ENCODE data around the gene AFAP1.

AFAP1 gene

GRCh38 chr4:7831858-7832730 lies 107.6 kb downstream of the AFAP1 start:
- no peak for DNase-seq

DNA sequence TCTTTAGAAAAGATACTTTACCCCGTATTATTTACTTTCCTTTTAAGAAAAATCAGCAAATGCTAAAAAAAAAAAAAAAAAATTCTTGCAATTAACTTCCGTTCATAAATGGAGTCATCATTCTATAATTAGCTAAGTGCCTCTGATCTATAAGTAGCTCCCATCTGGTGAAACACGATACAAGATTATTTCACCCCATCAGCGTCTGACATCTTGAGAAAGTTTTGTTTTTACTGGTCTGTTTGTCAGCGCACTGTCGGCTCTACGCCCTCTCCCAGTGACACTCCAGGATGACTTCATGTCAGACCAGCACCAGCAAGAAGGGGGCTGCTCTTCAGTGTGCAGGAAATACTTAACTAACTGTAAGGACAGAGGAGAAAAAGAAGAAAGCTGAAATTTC lies 108.3 kb downstream of the AFAP1 start:
- no peak for DNase-seq

GRCh38 chr4:7830747-7831146 lies 108.9 kb downstream of the AFAP1 start:
- no peak for DNase-seq

- DNase-seq, result no peak
Observed at GRCh38 chr4:7829652-7830580, 109.7 kb downstream of the AFAP1 start.

- no peak for DNase-seq
Observed at GRCh38 chr4:7828793-7829301, 110.8 kb downstream of the AFAP1 start.

- peak; percentile 74 for DNase-seq
Observed at GRCh38 chr4:7828011-7828720, 111.5 kb downstream of the AFAP1 start.

DNA sequence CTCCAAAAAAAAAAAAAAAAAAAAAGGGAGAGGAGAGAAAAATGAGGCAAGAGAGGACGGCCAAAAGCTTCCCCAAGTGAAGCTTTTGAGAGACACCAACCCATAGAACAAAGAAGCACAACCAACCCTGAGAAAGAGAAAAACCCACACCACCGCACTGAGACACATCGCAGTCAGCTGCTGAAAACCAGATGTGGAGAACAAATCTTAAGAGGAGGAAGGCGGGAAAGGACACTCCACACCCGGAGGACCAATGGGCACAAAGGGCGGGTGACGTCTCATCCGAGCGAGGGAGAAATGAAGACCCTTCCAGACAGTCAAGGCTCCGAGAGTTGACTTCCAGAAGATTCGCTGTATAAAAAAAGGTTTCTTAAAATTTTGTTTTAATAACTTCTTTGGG lies 112.1 kb downstream of the AFAP1 start:
- DNase-seq, result no peak

- no peak for DNase-seq
Observed at GRCh38 chr4:7826909-7827306, 112.8 kb downstream of the AFAP1 start.

DNA sequence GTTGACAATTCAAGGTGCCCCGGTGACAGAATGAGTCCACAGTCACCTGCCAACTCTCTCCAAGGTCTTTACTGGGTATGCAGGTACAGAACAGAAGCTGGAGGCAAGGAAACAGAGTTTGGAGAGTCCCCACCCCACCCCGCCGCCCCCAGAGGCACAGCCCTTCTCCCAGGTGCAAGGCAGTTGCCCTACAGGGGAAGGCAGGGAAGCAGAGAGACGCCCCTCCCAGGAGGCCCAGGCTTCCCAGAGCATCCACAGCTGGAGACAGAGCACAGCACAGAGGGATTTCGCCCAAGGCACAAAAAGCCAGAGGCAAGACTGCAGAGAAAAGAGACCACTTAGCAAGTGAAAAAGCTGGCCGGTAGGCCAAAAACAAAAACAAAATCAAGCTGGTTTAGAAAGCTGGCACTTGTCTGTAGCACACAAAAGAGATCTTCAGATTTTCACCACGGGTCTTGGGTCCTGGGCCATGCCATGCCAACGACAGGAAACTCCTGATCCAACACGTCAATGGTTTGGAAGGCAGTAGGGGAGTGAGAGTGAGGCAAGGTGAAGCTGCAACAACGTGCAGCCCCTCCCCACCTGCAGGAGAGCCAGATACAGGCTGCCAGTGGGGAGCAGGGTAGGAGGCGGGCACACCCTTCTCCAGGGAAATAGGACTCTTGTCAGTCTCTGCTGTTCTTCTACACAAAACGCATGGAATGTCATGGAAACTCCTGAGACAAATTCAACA lies 113.3 kb downstream of the AFAP1 start:
- DNase-seq, result no peak

- DNase-seq, result no peak
Observed at GRCh38 chr4:7824218-7824617, 115.4 kb downstream of the AFAP1 start.

GRCh38 chr4:7823416-7823824 lies 116.2 kb downstream of the AFAP1 start:
- DNase-seq, result no peak

DNA sequence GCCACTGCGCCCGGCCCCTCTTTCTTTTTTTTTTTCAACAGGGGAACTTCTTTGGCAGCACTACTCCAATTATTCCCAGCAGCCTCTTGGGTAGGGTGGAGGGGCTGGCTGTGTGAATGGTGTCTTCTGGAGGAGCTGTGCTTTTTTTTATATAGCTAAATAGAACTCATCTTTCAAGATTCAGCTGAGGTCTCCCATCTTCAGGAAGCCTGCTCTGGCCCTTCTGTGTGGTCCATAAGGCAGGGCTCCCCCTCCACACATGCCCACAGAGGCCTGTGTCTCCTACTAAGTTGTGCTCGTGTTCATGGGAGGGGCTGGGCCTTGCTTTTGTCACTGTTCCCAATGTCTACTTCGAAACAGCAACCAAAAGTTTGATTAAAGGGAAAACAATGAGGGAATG lies 116.8 kb downstream of the AFAP1 start:
- no peak for DNase-seq

DNA sequence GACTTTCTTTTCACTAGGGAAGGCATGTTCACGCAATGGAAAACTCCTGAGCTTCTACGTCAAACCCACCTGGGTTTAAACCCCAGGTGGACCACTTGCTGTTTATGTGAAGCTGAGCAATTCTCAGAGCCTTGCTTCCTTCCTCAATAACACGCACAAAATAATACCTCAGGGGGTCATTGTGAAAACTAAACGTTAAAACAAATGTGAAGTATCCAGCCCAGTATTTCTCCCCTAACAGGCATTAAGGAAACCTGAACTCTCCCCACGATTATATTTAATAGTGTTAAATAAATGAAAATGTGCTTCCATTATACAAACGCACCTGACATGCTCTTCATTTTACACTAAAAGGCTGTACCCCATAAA lies 117.5 kb downstream of the AFAP1 start:
- DNase-seq, result no peak

GRCh38 chr4:7821245-7822136 lies 118.2 kb downstream of the AFAP1 start:
- DNase-seq, result no peak

- no peak for DNase-seq
Observed at GRCh38 chr4:7820031-7820818, 119.4 kb downstream of the AFAP1 start.

DNA sequence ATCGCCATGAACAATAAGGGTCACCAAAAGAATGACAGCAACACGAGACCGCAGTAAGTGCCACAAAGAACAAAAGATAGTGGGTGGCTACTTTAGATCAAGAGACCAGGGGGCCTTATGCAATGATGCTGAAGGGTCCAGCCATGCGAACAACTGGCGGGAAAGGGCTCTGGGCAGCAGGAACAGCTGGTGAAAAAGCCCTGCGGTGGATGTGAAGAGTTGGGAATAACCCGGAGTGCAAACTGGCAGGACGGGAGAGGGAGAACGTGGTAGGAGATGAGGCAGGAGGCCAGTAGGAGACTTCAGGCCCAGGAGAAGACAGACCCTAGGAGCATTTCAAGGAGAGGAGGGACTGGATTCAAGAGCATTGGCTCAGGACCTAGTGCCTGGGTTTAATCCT lies 120.2 kb downstream of the AFAP1 start:
- DNase-seq, result no peak

DNA sequence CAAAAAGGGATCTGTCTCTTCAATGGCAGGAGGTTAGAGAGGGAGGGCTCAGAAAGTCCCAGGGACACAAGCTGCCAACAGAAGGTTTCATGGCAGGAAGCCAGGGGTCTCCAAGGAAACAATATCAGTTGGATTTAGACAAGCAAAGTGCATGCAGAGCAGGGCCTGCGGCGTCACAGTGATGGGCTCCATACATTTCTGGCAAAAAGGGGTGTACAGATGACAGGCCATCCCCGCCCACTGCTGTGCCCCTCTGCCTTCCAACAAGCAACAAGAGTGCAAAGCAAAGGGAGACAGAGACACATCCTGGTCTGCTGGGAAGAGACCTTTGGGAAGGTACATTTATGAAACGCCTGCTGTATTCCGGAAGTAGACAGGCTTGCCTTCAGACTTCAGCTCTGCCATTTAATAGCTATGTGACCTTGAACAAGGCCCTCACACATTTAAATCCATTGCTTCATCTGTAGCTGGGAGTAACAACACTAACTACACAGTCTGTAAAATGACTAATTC lies 121.2 kb downstream of the AFAP1 start:
- DNase-seq, result no peak

DNA sequence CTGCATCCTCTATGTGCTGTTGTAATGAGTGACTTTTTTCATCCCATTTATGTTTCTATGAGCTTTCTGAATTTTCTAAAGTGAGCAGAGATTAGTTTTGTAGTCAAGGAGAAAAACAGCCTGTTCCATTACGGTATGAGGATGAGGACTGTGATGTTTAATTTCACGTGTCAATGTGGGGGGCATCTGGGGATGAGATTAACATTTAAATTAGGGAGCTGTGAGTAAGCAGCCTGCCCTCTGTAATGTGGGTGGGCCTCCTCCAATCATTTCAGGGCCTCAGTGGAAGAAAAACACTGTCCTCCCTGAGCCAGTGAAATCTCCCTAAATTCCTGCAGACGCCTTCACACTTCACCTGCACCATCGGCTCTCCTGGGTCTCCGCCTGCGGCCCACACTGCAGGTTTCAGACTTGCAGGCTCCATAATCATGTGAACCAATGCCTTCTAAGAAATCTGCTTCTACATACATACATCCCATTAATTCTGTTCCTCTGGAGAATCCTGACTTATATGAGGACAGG lies 121.7 kb downstream of the AFAP1 start:
- no peak for DNase-seq

DNA sequence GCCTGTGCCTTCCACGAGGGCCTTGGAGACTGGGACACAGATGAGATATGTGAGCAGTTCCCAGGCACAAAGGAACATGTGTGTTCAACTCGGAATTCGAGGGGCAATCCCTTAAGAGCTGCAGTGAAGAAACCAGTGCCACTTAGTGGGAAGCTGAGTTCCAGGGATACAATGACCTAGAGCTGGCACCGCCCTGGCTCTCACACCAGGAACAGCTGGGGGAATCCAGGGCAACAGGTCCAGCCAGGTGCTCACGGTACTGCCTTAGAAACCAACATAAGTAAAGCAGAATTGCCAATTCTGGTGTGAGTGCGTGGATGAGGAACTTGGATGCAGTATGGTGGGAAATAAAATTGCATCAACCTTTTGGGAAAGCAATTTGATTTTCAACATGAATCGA lies 122.9 kb downstream of the AFAP1 start:
- no peak for DNase-seq

DNA sequence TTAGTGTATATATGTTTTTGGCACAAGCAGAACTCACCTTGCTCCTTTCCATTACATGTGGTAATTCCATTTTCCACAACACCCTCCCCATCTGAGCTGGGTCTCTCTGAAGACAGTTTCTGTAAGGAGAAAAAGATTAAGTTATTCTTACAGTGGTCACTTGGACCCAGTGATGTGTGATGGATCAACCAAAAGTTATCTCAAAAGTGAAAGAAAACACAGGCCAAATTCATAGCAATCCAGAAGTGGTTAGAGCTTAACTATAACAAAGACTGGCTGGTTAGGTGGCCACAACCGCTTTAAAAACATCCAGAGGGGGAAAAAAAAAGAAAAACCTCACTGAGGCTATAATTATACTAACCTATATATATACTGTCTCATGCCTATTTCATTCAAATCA lies 123.7 kb downstream of the AFAP1 start:
- DNase-seq, result no peak

Measured in activated CD8-positive, alpha-beta memory T cell treated with anti-CD3 and anti-CD28 coated beads for 24 hours (primary cell).